Measurements from ENCODE around the gene SMARCAL1. TPM values are rescaled to one million over a fixed set of nuclear protein-coding genes. Genes with fewer than 3 reads are reported as not detected.

SMARCAL1 gene
- total RNA-seq, 6 experiments from 2014 or later: 6.1 to 11.0 (median 7.9) TPM

- Histone ChIP-seq H3K4me1 (no peaks in the 10 kb centered on the region), H3K4me3 (no peak overlapping the region), H3K9me3 (no peaks in the 10 kb centered on the region), H3K27me3 (no peaks in the 10 kb centered on the region), H3K27ac (no peak overlapping the region), H3K36me3 (peaks cover 0 to 20% (median 0%) of the 10 kb centered on the region in 4 donors)
- TF ChIP-seq POLR2A (IDR thresholded peaks at IDR 0.05) (no peak), CTCF (IDR thresholded peaks at IDR 0.05) (no peak)
- DNase-seq: no peak
- intact Hi-C loops (cut with DNase I): no loop called here
- no peak for ATAC-seq
- 88% methylated on average over 3 of the region's 3 CpGs for WGBS (ENCODE audit: insufficient coverage, low coverage, low lambda C conversion rate, missing lambda C conversion rate)
Observed at GRCh38 chr2:216441308-216442010, 29.2 kb downstream of the SMARCAL1 start.

GRCh38 chr2:216445501-216445900 lies 33.2 kb downstream of the SMARCAL1 start:
- ATAC-seq (no peak), DNase-seq (no peak)
- H3K36me3 ChIP-seq: peaks cover 0 to 41% (median 5%) of the 10 kb centered on the region in 4 donors
- 89% methylated on average over 5 of the region's 5 CpGs for WGBS (ENCODE audit: insufficient coverage, low coverage, low lambda C conversion rate, missing lambda C conversion rate)
- TF ChIP-seq CTCF (IDR thresholded peaks at IDR 0.05): no peak
- TF ChIP-seq POLR2A (IDR thresholded peaks at IDR 0.05): no peak
- no peaks in the 10 kb centered on the region for H3K4me1 ChIP-seq
- no peak overlapping the region for H3K27ac ChIP-seq
- H3K4me3 ChIP-seq: no peak overlapping the region
- no peaks in the 10 kb centered on the region for H3K9me3 ChIP-seq
- H3K27me3 ChIP-seq: no peaks in the 10 kb centered on the region
- intact Hi-C loops (cut with DNase I): no loop called here

- H3K4me1 ChIP-seq: no peaks in the 10 kb centered on the region
- H3K4me3 ChIP-seq: no peak overlapping the region
- no peak for TF ChIP-seq CTCF (IDR thresholded peaks at IDR 0.05)
- no peak for TF ChIP-seq POLR2A (IDR thresholded peaks at IDR 0.05)
- H3K27ac ChIP-seq: no peak overlapping the region
- H3K9me3 ChIP-seq: no peaks in the 10 kb centered on the region
- no peak for DNase-seq
- intact Hi-C loops (cut with DNase I): no loop called here
- 82% methylated on average over 2 of the region's 2 CpGs for whole genome bisulfite sequencing (ENCODE audit: insufficient coverage, low coverage, low lambda C conversion rate, missing lambda C conversion rate)
- H3K27me3 ChIP-seq: no peaks in the 10 kb centered on the region
- H3K36me3 ChIP-seq: peaks cover 0 to 43% (median 5%) of the 10 kb centered on the region in 4 donors
- ATAC-seq: no peak
Observed at GRCh38 chr2:216446343-216446742, 34.1 kb downstream of the SMARCAL1 start.

GRCh38 chr2:216447293-216447692 lies 35.0 kb downstream of the SMARCAL1 start:
- ATAC-seq: no peak
- WGBS (ENCODE audit: insufficient coverage, low coverage, low lambda C conversion rate, missing lambda C conversion rate): 100% methylated on average over 2 of the region's 3 CpGs
- intact Hi-C loops (cut with DNase I): no loop called here
- H3K4me1 ChIP-seq: no peaks in the 10 kb centered on the region
- no peak for DNase-seq
- H3K36me3 ChIP-seq: peaks cover 0 to 48% (median 5%) of the 10 kb centered on the region in 4 donors
- H3K27ac ChIP-seq: no peak overlapping the region
- no peaks in the 10 kb centered on the region for H3K27me3 ChIP-seq
- no peak overlapping the region for H3K4me3 ChIP-seq
- TF ChIP-seq CTCF (IDR thresholded peaks at IDR 0.05) (no peak), POLR2A (IDR thresholded peaks at IDR 0.05) (no peak)
- H3K9me3 ChIP-seq: no peaks in the 10 kb centered on the region

Data from right lobe of liver (tissue), 6 donors.